Measurements from ENCODE around the gene CCDC85A.

CCDC85A gene

GRCh38 chr2:56314371-56314770, 130.6 kb downstream of the CCDC85A start:
- DNase-seq = no peak

- no peak for DNase-seq
These were observed 131.0 kb downstream of the CCDC85A start for GRCh38 chr2:56314796-56315195.

- no peak for DNase-seq
These were observed 131.6 kb downstream of the CCDC85A start for GRCh38 chr2:56315376-56315775.

- no peak for DNase-seq
These were observed 132.2 kb downstream of the CCDC85A start for GRCh38 chr2:56316011-56316410.

GRCh38 chr2:56318147-56318546, 134.4 kb downstream of the CCDC85A start:
- no peak for DNase-seq

GRCh38 chr2:56325661-56326345, 142.0 kb downstream of the CCDC85A start:
- no peak for DNase-seq

GRCh38 chr2:56326346-56326741, 142.6 kb downstream of the CCDC85A start:
- no peak for DNase-seq

- no peak for DNase-seq
These were observed 148.0 kb downstream of the CCDC85A start for GRCh38 chr2:56331810-56332209.

GRCh38 chr2:56333812-56334485, 150.2 kb downstream of the CCDC85A start:
- no peak for DNase-seq

GRCh38 chr2:56334622-56335021, 150.8 kb downstream of the CCDC85A start:
- DNase-seq = no peak

- DNase-seq = no peak
These were observed 151.3 kb downstream of the CCDC85A start for GRCh38 chr2:56335101-56335500.

- no peak for DNase-seq
These were observed 153.6 kb downstream of the CCDC85A start for GRCh38 chr2:56337342-56337741.

GRCh38 chr2:56338232-56338631, 154.4 kb downstream of the CCDC85A start:
- no peak for DNase-seq

GRCh38 chr2:56344771-56345170, 161.0 kb downstream of the CCDC85A start:
- no peak for DNase-seq

GRCh38 chr2:56347881-56348280, 164.1 kb downstream of the CCDC85A start:
- no peak for DNase-seq

- DNase-seq = no peak
These were observed 164.8 kb downstream of the CCDC85A start for GRCh38 chr2:56348392-56349210.

- DNase-seq = no peak
These were observed 174.0 kb downstream of the CCDC85A start for GRCh38 chr2:56357655-56358295.

- DNase-seq = no peak
These were observed 178.1 kb downstream of the CCDC85A start for GRCh38 chr2:56361844-56362243.

GRCh38 chr2:56364902-56365301, 181.1 kb downstream of the CCDC85A start:
- DNase-seq = no peak

GRCh38 chr2:56369316-56369715, 185.5 kb downstream of the CCDC85A start:
- no peak for DNase-seq

GRCh38 chr2:56372071-56372656, 188.4 kb downstream of the CCDC85A start:
- no peak for DNase-seq

GRCh38 chr2:56375251-56375650, 191.5 kb downstream of the CCDC85A start:
- no peak for DNase-seq

Measured in NCI-H1417 treated with DMSO at 0.1 percent for 48 hours (cell line).